Loucy (cell line): ENCODE results near the gene KRTAP2-3.
"Not testable (repeated sequence)": the region's sequence is repeated elsewhere in the genome, so short reads cannot be mapped to it uniquely, and the experiment has no call there.

Experiments used
- EZH2phosphoT487 ChIP-seq: fragments of 200-600 bp; IDR thresholded peaks from 2 replicates; pipeline ENCODE4 v1.6.1; 2018; ENCODE audit warnings: antibody characterized with exemption, mild to moderate bottlenecking, moderate library complexity, borderline replicate concordance
- TF ChIP-seq, protein P1 (sequence below): fragments of 200-600 bp; sonication (generic); conservative IDR thresholded peaks from 2 replicates; pipeline ENCODE4 v1.5.1; 2014; ENCODE audit warnings: mild to moderate bottlenecking, antibody characterized with exemption, low read length

DNA sequence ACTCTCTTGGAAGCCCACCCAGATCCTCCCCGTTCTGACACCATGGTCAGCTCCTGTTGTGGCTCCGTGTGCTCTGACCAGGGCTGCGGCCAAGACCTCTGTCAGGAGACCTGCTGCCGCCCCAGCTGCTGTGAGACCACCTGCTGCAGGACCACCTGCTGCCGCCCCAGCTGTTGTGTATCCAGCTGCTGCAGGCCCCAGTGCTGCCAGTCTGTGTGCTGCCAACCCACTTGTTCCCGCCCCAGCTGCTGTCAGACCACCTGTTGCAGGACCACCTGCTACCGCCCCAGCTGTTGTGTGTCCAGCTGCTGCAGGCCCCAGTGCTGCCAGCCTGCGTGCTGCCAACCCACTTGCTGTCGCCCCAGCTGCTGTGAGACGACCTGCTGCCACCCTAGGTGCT is 45.4 kb upstream of the KRTAP2-3 start, which contains the start of gene KRTAP4-9:
- TF ChIP-seq, protein P1, sequence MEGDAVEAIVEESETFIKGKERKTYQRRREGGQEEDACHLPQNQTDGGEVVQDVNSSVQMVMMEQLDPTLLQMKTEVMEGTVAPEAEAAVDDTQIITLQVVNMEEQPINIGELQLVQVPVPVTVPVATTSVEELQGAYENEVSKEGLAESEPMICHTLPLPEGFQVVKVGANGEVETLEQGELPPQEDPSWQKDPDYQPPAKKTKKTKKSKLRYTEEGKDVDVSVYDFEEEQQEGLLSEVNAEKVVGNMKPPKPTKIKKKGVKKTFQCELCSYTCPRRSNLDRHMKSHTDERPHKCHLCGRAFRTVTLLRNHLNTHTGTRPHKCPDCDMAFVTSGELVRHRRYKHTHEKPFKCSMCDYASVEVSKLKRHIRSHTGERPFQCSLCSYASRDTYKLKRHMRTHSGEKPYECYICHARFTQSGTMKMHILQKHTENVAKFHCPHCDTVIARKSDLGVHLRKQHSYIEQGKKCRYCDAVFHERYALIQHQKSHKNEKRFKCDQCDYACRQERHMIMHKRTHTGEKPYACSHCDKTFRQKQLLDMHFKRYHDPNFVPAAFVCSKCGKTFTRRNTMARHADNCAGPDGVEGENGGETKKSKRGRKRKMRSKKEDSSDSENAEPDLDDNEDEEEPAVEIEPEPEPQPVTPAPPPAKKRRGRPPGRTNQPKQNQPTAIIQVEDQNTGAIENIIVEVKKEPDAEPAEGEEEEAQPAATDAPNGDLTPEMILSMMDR = not testable (repeated sequence)
- not testable (repeated sequence) for TF ChIP-seq EZH2phosphoT487
